Endothelial cell of umbilical vein (primary cell): ENCODE results near the gene NFIA. TPM values are rescaled to one million over a fixed set of nuclear protein-coding genes. Genes with fewer than 3 reads are reported as not detected.

Experiments used
- BruUV-seq: library from RNA; stranded (reverse); fragments of 400-500 nt; replicated peaks from 2 replicates; lab custom pipeline; 2021; lab: Mats Ljungman, UMichigan
- CTCF ChIA-PET: fragments of 300-600, 350-600 bp; sonication (Branson Sonifier 250); formaldehyde crosslinking; loops from one replicate; lab custom pipeline; 2021; ENCODE audit warnings: antibody characterized with exemption, inconsistent platforms; lab: Charles Lee
- POLR2A ChIA-PET: fragments of 300-600, 350-600 bp; sonication (Branson Sonifier 250); formaldehyde crosslinking; loops from one replicate; lab custom pipeline; 2021; ENCODE audit warnings: antibody characterized with exemption, inconsistent platforms; lab: Charles Lee
- DNase-seq: peaks from one replicate; pipeline ENCODE4 v3.0.0-alpha.2; 2011; ENCODE audit warnings: low read depth, low spot score
- FAIRE-seq: peaks from 2 replicates; lab custom pipeline; 2011; peaks lifted over from hg19 to GRCh38; lab: Jason Lieb, UNC
- H2AFZ ChIP-seq: 2 replicates; pipeline ENCODE4 v1.6.0; 2012; ENCODE audit warnings: low read depth, low read length, control low read depth, inconsistent platforms
- H3K27ac ChIP-seq: 2 replicates; pipeline ENCODE4 v1.5.1; 2011; ENCODE audit warnings: low read depth, mild to moderate bottlenecking, control low read depth, low read length, moderate library complexity; ENCODE audit not compliant: insufficient read depth
- H3K27me3 ChIP-seq, 2 experiments: 2 replicates each; pipeline versions ENCODE4 v1.6.0 to v1.6.1; 2011; ENCODE audit warnings: low read length in 2 of 2, mixed read lengths in 1 of 2; ENCODE audit not compliant: control insufficient read depth in 2 of 2, insufficient read depth in 2 of 2
- H3K36me3 ChIP-seq, 2 experiments: 2 replicates in 1 of 2; 3 replicates in 1 of 2; pipeline ENCODE4 v1.5.1; 2011; ENCODE audit warnings: low read length in 2 of 2, mild to moderate bottlenecking in 1 of 2, moderate library complexity in 1 of 2; ENCODE audit not compliant: control insufficient read depth in 2 of 2, insufficient read depth in 2 of 2; ENCODE audit errors: extremely low read depth in 1 of 2
- H3K4me1 ChIP-seq: 3 replicates; pipeline ENCODE4 v1.5.1; 2011; ENCODE audit warnings: mild to moderate bottlenecking, low read length; ENCODE audit not compliant: control insufficient read depth, insufficient read depth; ENCODE audit errors: extremely low read depth
- H3K4me2 ChIP-seq: 2 replicates; pipeline ENCODE4 v1.6.1; 2011; ENCODE audit warnings: low read length, control low read depth, mixed read lengths; ENCODE audit not compliant: insufficient read depth
- H3K4me3 ChIP-seq, 3 experiments: fragments of 200-600 bp in 1 of 3; sonication (generic), shearing (Covaris generic) in 1 of 3; replicated peaks in 1 of 3; 2 replicates each; pipeline ENCODE4 v1.5.1; 2011 to 2016; ENCODE audit warnings: control low read depth in 3 of 3, low read length in 3 of 3, mild to moderate bottlenecking in 2 of 3, inconsistent platforms in 1 of 3, low read depth in 1 of 3, moderate library complexity in 1 of 3; ENCODE audit not compliant: insufficient read depth in 1 of 3
- H3K79me2 ChIP-seq: 2 replicates; pipeline ENCODE4 v1.6.0; 2012; ENCODE audit warnings: low read length, inconsistent platforms; ENCODE audit not compliant: control insufficient read depth, insufficient read depth
- H3K9ac ChIP-seq: replicated peaks from 2 replicates; pipeline ENCODE3; 2011; ENCODE audit warnings: low read length, control low read depth; ENCODE audit not compliant: insufficient read depth; ENCODE audit errors: extremely low read depth
- H3K9me1 ChIP-seq: replicated peaks from 3 replicates; pipeline ENCODE4 v1.6.0; 2011; ENCODE audit warnings: mild to moderate bottlenecking, low read length; ENCODE audit not compliant: control insufficient read depth, insufficient read depth; ENCODE audit errors: extremely low read depth
- H3K9me3 ChIP-seq: replicated peaks from 2 replicates; pipeline ENCODE4 v1.5.1; 2012; ENCODE audit warnings: low read length, inconsistent platforms; ENCODE audit not compliant: control insufficient read depth, insufficient read depth
- H4K20me1 ChIP-seq: replicated peaks from 2 replicates; pipeline ENCODE3; 2011; ENCODE audit warnings: mild to moderate bottlenecking, low read length; ENCODE audit not compliant: control insufficient read depth, insufficient read depth; ENCODE audit errors: extremely low read depth
- CTCF ChIP-seq, 2 donors: IDR thresholded peaks; 1 replicate in 1 of 2; 2 replicates in 1 of 2; pipeline ENCODE4 v1.5.1; 2011; ENCODE audit warnings: low read length in 2 of 2, mild to moderate bottlenecking in 2 of 2, moderate library complexity in 2 of 2, control low read depth in 1 of 2, inconsistent platforms in 1 of 2, low read depth in 1 of 2; ENCODE audit not compliant: insufficient read depth in 1 of 2; ENCODE audit errors: extremely low read depth in 1 of 2
- EZH2 ChIP-seq: IDR thresholded peaks from 2 replicates; pipeline ENCODE4 v1.6.1; 2012; ENCODE audit warnings: borderline replicate concordance, low read depth, mild to moderate bottlenecking, moderate library complexity, low read length, inconsistent platforms; ENCODE audit not compliant: severe bottlenecking
- FOS ChIP-seq: IDR thresholded peaks from 2 replicates; pipeline ENCODE4 v1.6.1; 2011; ENCODE audit warnings: mild to moderate bottlenecking, low read length, moderate library complexity, borderline replicate concordance; ENCODE audit not compliant: insufficient read depth
- GATA2 ChIP-seq: IDR thresholded peaks from 2 replicates; pipeline ENCODE4 v1.7.0; 2011; ENCODE audit warnings: low read depth, mild to moderate bottlenecking, moderate library complexity, mixed read lengths, low read length; ENCODE audit not compliant: insufficient read length, insufficient read depth
- JUN ChIP-seq: IDR thresholded peaks from 2 replicates; pipeline ENCODE4 v1.6.1; 2011; ENCODE audit warnings: borderline replicate concordance, low read depth; ENCODE audit not compliant: insufficient read length, insufficient read depth
- MYC ChIP-seq: IDR thresholded peaks from one replicate; pipeline ENCODE4 v1.6.1; 2011; ENCODE audit warnings: mild to moderate bottlenecking, low read depth, low read length
- POLR2A ChIP-seq: IDR thresholded peaks from 2 replicates; pipeline ENCODE4 v1.6.1; 2012; ENCODE audit warnings: low read depth, mild to moderate bottlenecking, control low read depth, low read length
- POLR2AphosphoS5 ChIP-seq: IDR thresholded peaks from 2 replicates; pipeline ENCODE4 v1.6.1; 2012; ENCODE audit warnings: low read depth, mild to moderate bottlenecking, control low read depth, low read length, moderate library complexity; ENCODE audit not compliant: insufficient read depth
- dilution Hi-C: fragments of 300-500 bp; cut with MboI; formaldehyde crosslinking; loops from one replicate; pipeline ENCODE4 v1.15.0; 2019; ENCODE audit warnings: low sequenced_read_pairs; ENCODE audit not compliant: extremely low pct_ligation_motif_present
- intact Hi-C: fragments of 100-400 bp; cut with micrococcal nuclease; formaldehyde crosslinking; loops from one replicate; pipeline ENCODE4 v1.10.0; 2022
- polyA plus RNA-seq, 4 experiments: library from polyadenylated mRNA; depleted of rRNA in 3 of 4; stranded (reverse) in 3 of 4; unstranded in 1 of 4; fragments of >200 nt; gene quantifications; 2 replicates each; pipeline versions ENCODE4 v1.2.1 to v1.2.3, GENCODE V29; 2011 to 2012; ENCODE audit warnings: missing spikeins in 1 of 4
- total RNA-seq: library from RNA; stranded (reverse); gene quantifications from 2 replicates; pipeline ENCODE4 v1.2.3, GENCODE V29; 2021
- TF ChIP-seq, protein P1 (sequence below): IDR thresholded peaks from 2 replicates; pipeline ENCODE4 v1.6.1; 2011; ENCODE audit not compliant: insufficient read depth, insufficient read length

NFIA gene
- total and polyA plus RNA-seq, 2 donors (not counting 3 experiments of a cell fraction or from before 2014, with no cell fraction given), result 25.5 to 47.0 TPM

DNA sequence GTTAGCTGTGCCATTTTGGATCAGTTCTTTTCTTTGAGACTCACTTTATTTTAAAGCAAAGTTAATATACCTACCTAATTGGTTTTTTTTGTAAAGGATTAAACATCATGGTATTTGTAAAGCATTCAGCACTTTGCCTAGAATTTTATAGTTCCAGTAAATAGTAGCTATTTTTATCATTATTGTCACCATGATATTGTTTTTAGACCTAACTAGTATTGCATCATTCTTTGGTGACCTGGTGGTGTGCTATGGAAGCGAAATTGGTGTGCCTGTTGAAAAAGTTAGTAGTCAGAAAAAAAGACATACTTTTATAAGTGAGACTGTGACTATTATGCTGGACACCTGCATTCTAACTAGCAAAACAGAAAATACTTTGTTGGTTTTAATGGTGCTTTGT lies 81.0 kb downstream of the NFIA start:
- Histone ChIP-seq H3K79me2 (peaks cover 1% of the 10 kb centered on the region), H3K36me3 (peaks cover 2% of the 10 kb centered on the region in 2 experiments), H3K4me2 (no peak overlapping the region), H3K27me3 (no peaks in the 10 kb centered on the region), H3K9ac (no peak overlapping the region), H4K20me1 (no peaks in the 10 kb centered on the region), H3K9me1 (no peaks in the 10 kb centered on the region), H2AFZ (no peak overlapping the region), H3K27ac (no peak overlapping the region), H3K4me1 (no peaks in the 10 kb centered on the region), H3K9me3 (no peaks in the 10 kb centered on the region), H3K4me3 (no peak overlapping the region)
- dilution Hi-C loops, result no loop called here
- no TSS peak for BruUV-seq
- POLR2A ChIA-PET, result no interaction called here
- intact Hi-C loops, result no loop called here
- DNase-seq (no peak), FAIRE-seq (no peak)
- CTCF ChIA-PET, result interaction anchor here (0.6 to 2.2 kb wide), 6 partner anchors 12 to 424 kb away, joined by 3 to 5 read pairs (median 3); no protein-coding TSS in a partner anchor
- TF ChIP-seq EZH2 (no peak), GATA2 (no peak), JUN (no peak), POLR2A (no peak), FOS (no peak), CTCF (IDR thresholded peaks at IDR 0.05; ENCODE audit: extremely low read depth in 1 of 2, insufficient read depth in 1 of 2, low read depth in 1 of 2, low read length in 2 of 2) (no peak), POLR2AphosphoS5 (no peak), MYC (no peak)
- TF ChIP-seq, protein P1, sequence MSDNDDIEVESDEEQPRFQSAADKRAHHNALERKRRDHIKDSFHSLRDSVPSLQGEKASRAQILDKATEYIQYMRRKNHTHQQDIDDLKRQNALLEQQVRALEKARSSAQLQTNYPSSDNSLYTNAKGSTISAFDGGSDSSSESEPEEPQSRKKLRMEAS, result no peak
